T-cell (primary cell): Measurements from ENCODE around the gene ADAMTS14. TPM values are rescaled to one million over a fixed set of nuclear protein-coding genes. Genes with fewer than 3 reads are reported as not detected.
A peak's percentile ranks its signal among the peaks of the same experiment; 100 is the strongest.
"Not testable (repeated sequence)": the region's sequence is repeated elsewhere in the genome, so short reads cannot be mapped to it uniquely, and the experiment has no call there.

Experiments
- ATAC-seq, 4 experiments: fragments of 200-7000 bp in 3 of 4; fragments of 150-1000 bp in 1 of 4; cut with Tn5 transposase; replicated peaks in 1 of 4; 1 replicate in 3 of 4; 2 replicates in 1 of 4; pipeline ENCODE4 v1.10.0; 2021; ENCODE audit warnings: moderate library complexity in 3 of 4, mild to moderate bottlenecking in 2 of 4, moderate number of reproducible peaks in 1 of 4
- CTCF ChIA-PET, 2 donors: fragments of 300-600 bp; sonication (Branson Sonifier 250); formaldehyde crosslinking; loops; one replicate each; lab custom pipeline; 2022; ENCODE audit warnings: antibody characterized with exemption in 2 of 2; lab: Charles Lee
- POLR2A ChIA-PET, 2 donors: fragments of 300-600 bp; sonication (Branson Sonifier 250); formaldehyde crosslinking; loops; one replicate each; lab custom pipeline; 2022; ENCODE audit warnings: antibody characterized with exemption in 2 of 2; lab: Charles Lee
- DNase-seq, 35 experiments: peaks; one replicate each; pipeline versions ENCODE4 v3.0.0 to v3.0.0-alpha.2; 2013 to 2023
- H3K27ac ChIP-seq: one replicate; pipeline ENCODE4 v1.5.1; 2013; ENCODE audit warnings: low read length
- H3K27me3 ChIP-seq, 2 experiments: replicated peaks in 1 of 2; 1 replicate in 1 of 2; 2 replicates in 1 of 2; pipeline versions ENCODE4 v1.6.1 to v1.7.0; 2013; ENCODE audit warnings: low read length in 1 of 2, mixed read lengths in 1 of 2; ENCODE audit not compliant: control insufficient read depth in 2 of 2, insufficient read depth in 2 of 2; ENCODE audit errors: extremely low read depth in 1 of 2
- H3K36me3 ChIP-seq, 2 donors: 1 replicate in 1 of 2; 2 replicates in 1 of 2; pipeline versions ENCODE4 v1.6.1 to v1.7.0; 2013; ENCODE audit warnings: low read length in 1 of 2; ENCODE audit not compliant: control insufficient read depth in 2 of 2, insufficient read depth in 1 of 2; ENCODE audit errors: extremely low read depth in 1 of 2
- H3K4me1 ChIP-seq, 2 experiments: 1 replicate in 1 of 2; 2 replicates in 1 of 2; pipeline versions ENCODE4 v1.6.1 to v1.7.0; 2013; ENCODE audit warnings: low read length in 2 of 2, mixed read lengths in 1 of 2; ENCODE audit not compliant: insufficient read depth in 2 of 2, control insufficient read depth in 1 of 2; ENCODE audit errors: extremely low read depth in 1 of 2
- H3K4me3 ChIP-seq, 2 donors: 1 replicate in 1 of 2; 2 replicates in 1 of 2; pipeline versions ENCODE4 v1.5.1 to v1.7.0; 2013; ENCODE audit warnings: mild to moderate bottlenecking in 2 of 2, low read length in 1 of 2, moderate library complexity in 1 of 2; ENCODE audit not compliant: control insufficient read depth in 1 of 2; ENCODE audit errors: extremely low read depth in 1 of 2
- H3K9me3 ChIP-seq: 2 replicates; pipeline ENCODE4 v1.7.0; 2013
- H3K27ac Mint-ChIP-seq, 2 donors: one replicate each; pipeline ENCODE4 v1.8.0; 2020 to 2021; ENCODE audit warnings: mild to moderate bottlenecking in 2 of 2, mixed read lengths in 2 of 2
- H3K27me3 Mint-ChIP-seq, 2 donors: one replicate each; pipeline ENCODE4 v1.8.0; 2021 to 2022; ENCODE audit warnings: mixed read lengths in 2 of 2
- H3K36me3 Mint-ChIP-seq: one replicate; pipeline ENCODE4 v1.8.0; 2021; ENCODE audit warnings: mixed read lengths
- H3K4me1 Mint-ChIP-seq, 3 donors: one replicate each; pipeline ENCODE4 v1.8.0; 2020 to 2022; ENCODE audit warnings: mixed read lengths in 3 of 3, mild to moderate bottlenecking in 1 of 3
- H3K4me3 Mint-ChIP-seq, 3 donors: one replicate each; pipeline ENCODE4 v1.8.0; 2020 to 2022; ENCODE audit warnings: mild to moderate bottlenecking in 3 of 3, mixed read lengths in 3 of 3, moderate library complexity in 3 of 3
- H3K9me3 Mint-ChIP-seq, 3 donors: one replicate each; pipeline ENCODE4 v1.8.0; 2020 to 2022; ENCODE audit warnings: mixed read lengths in 3 of 3
- WGBS: methylation state at CpG from one replicate; pipeline ENCODE4 v1.1.5; 2013; ENCODE audit warnings: missing lambda C conversion rate; ENCODE audit not compliant: insufficient coverage; 5-methylcytosine and 5-hydroxymethylcytosine counted together
- total RNA-seq, 35 experiments: library from RNA in 6 of 35; stranded (reverse) in 6 of 35; fragments of 120-200 nt in 1 of 35; gene quantifications; one replicate each; pipeline versions ENCODE4 v1.2.1 to v1.2.4 and lab custom pipeline; 2013 to 2026

ADAMTS14 gene
- total RNA-seq, 5 donors from 2014 or later (not counting 1 experiment from before 2014, with no cell fraction given): 0.09 to 0.13 (median 0.10) TPM; not detected in 1

- no peak overlapping the region for H3K4me3 ChIP-seq
- ChIA-PET POLR2A (no interaction called here), CTCF (no interaction called here)
- no peaks in the 10 kb centered on the region for H3K9me3 ChIP-seq
- Mint-ChIP-seq H3K27ac (no peak overlapping the region), H3K4me3 (no peak overlapping the region), H3K4me1 (no peaks in the 10 kb centered on the region), H3K9me3 (peaks cover 0 to 9% (median 4%) of the 10 kb centered on the region in 3 donors), H3K27me3 (no peaks in the 10 kb centered on the region), H3K36me3 (no peaks in the 10 kb centered on the region)
- 91% methylated on average over 8 of the region's 8 CpGs for WGBS
- H3K4me1 ChIP-seq: no peaks in the 10 kb centered on the region
- H3K27me3 ChIP-seq: peaks cover 0 to 17% of the 10 kb centered on the region in 2 experiments
- DNase-seq: no peak
- no peak overlapping the region for H3K27ac ChIP-seq
- ATAC-seq: no peak
- H3K36me3 ChIP-seq: no peaks in the 10 kb centered on the region
Observed at GRCh38 chr10:70765794-70766594, 93.7 kb downstream of the ADAMTS14 start.

DNA sequence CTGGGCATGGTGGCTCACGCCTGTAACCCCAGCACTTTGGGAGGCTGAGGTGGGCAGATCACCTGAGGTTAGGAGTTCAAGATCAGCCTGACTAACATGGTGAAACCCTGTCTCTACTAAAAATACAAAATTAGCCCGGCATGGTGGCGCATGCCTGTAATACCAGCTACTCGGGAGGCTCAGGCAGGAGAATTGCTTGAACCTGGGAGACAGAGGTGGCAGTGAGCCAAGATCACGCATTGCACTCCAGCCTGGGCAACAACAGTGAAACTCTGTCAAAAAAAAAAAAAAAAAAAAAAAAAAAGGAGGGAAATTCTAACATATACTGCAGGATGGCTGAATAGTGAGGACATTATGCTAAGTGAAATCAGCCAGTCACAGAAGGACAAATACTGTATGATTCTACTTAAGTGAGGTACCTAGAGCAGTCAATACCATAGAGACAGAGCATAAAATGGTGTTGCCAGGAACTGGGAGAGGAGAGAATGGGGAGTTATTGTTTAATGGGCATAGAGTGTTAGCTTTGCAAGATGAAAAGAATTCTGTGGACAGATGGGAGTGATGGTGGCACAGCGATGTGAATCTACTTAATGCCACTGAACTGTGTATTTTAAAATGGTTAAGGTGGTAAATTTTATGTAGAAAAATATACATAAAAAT lies 95.8 kb downstream of the ADAMTS14 start:
- H3K36me3 Mint-ChIP-seq, H3K27ac ChIP-seq, CTCF ChIA-PET, H3K4me3 Mint-ChIP-seq, DNase-seq, H3K27ac Mint-ChIP-seq, H3K36me3 ChIP-seq, H3K27me3 Mint-ChIP-seq, H3K27me3 ChIP-seq, H3K9me3 Mint-ChIP-seq, H3K4me1 Mint-ChIP-seq, H3K4me1 ChIP-seq, H3K4me3 ChIP-seq, POLR2A ChIA-PET, H3K9me3 ChIP-seq, ATAC-seq: not testable (repeated sequence)
- no CpG with 5 or more reads among the region's 6 CpGs for WGBS

- no peaks in the 10 kb centered on the region for H3K36me3 Mint-ChIP-seq
- Histone ChIP-seq H3K9me3 (no peaks in the 10 kb centered on the region), H3K4me3 (no peak overlapping the region), H3K36me3 (no peaks in the 10 kb centered on the region), H3K4me1 (no peaks in the 10 kb centered on the region), H3K27ac (no peak overlapping the region), H3K27me3 (peaks cover 0 to 6% of the 10 kb centered on the region in 2 experiments)
- ATAC-seq (no peak), DNase-seq (no peak)
- no peak overlapping the region for H3K27ac Mint-ChIP-seq
- no peaks in the 10 kb centered on the region for H3K27me3 Mint-ChIP-seq
- H3K4me3 Mint-ChIP-seq: no peak overlapping the region
- ChIA-PET CTCF (no interaction called here), POLR2A (no interaction called here)
- H3K9me3 Mint-ChIP-seq: peaks cover 0 to 9% (median 4%) of the 10 kb centered on the region in 3 donors
- WGBS: 63% methylated on average over 3 of the region's 4 CpGs
- no peaks in the 10 kb centered on the region for H3K4me1 Mint-ChIP-seq
Observed at GRCh38 chr10:70769121-70769520, 96.8 kb downstream of the ADAMTS14 start.

- Mint-ChIP-seq H3K36me3 (no peaks in the 10 kb centered on the region), H3K4me1 (no peaks in the 10 kb centered on the region), H3K27me3 (no peaks in the 10 kb centered on the region), H3K4me3 (no peak overlapping the region), H3K9me3 (peaks cover 0 to 9% (median 4%) of the 10 kb centered on the region in 3 donors), H3K27ac (no peak overlapping the region)
- CTCF ChIA-PET: no interaction called here
- Histone ChIP-seq H3K27me3 (peaks cover 0 to 6% of the 10 kb centered on the region in 2 experiments), H3K27ac (no peak overlapping the region), H3K36me3 (no peaks in the 10 kb centered on the region), H3K4me1 (no peaks in the 10 kb centered on the region), H3K4me3 (no peak overlapping the region), H3K9me3 (no peaks in the 10 kb centered on the region)
- POLR2A ChIA-PET: interaction anchor here in 1 of 2 donors (0.7 kb wide), 1 partner anchor 301 kb away, joined by 3 read pairs; no protein-coding TSS in a partner anchor
- no CpG with 5 or more reads among the region's 2 CpGs for WGBS
- no peak for ATAC-seq
- no peak for DNase-seq
Observed at GRCh38 chr10:70770001-70770400, 97.7 kb downstream of the ADAMTS14 start.

DNA sequence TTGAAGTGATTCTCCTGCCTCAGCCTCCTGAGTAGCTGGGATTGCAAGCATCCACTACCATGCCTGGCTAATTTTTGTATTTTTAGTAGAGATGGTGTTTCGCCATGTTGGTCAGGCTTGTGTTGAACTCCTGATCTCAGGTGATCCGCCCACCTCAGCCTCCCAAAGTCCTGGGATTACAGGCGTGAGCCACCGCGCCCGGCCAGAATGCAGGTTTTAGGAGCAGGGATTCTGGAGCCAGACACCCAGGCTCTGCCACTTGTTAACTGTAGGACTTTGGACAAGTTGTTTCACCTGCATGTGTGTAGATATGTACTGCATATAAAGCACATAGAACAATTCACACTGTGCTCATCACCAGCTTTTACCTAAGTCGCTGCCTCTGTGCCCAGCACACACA lies 98.2 kb downstream of the ADAMTS14 start:
- H3K4me1 ChIP-seq, H3K27me3 ChIP-seq, ATAC-seq, H3K27ac Mint-ChIP-seq, H3K9me3 Mint-ChIP-seq, H3K4me3 ChIP-seq, H3K36me3 Mint-ChIP-seq, H3K9me3 ChIP-seq, DNase-seq, H3K27ac ChIP-seq, H3K36me3 ChIP-seq, H3K27me3 Mint-ChIP-seq, H3K4me3 Mint-ChIP-seq, CTCF ChIA-PET, H3K4me1 Mint-ChIP-seq: not testable (repeated sequence)
- WGBS: 88% methylated on average over 4 of the region's 7 CpGs
- POLR2A ChIA-PET: interaction anchor here in 1 of 2 donors (0.7 kb wide), 1 partner anchor 301 kb away, joined by 3 read pairs; no protein-coding TSS in a partner anchor

GRCh38 chr10:70771311-70772194 lies 99.2 kb downstream of the ADAMTS14 start:
- no peak overlapping the region for H3K27ac Mint-ChIP-seq
- H3K9me3 ChIP-seq: no peaks in the 10 kb centered on the region
- no peak overlapping the region for H3K4me3 ChIP-seq
- no peak for ATAC-seq
- no peaks in the 10 kb centered on the region for H3K27me3 Mint-ChIP-seq
- CTCF ChIA-PET: no interaction called here
- WGBS: 64% methylated on average over 3 of the region's 8 CpGs
- no peak overlapping the region for H3K27ac ChIP-seq
- no peaks in the 10 kb centered on the region for H3K9me3 Mint-ChIP-seq
- no peaks in the 10 kb centered on the region for H3K4me1 ChIP-seq
- no peaks in the 10 kb centered on the region for H3K4me1 Mint-ChIP-seq
- H3K27me3 ChIP-seq: no peaks in the 10 kb centered on the region
- POLR2A ChIA-PET: no interaction called here
- no peaks in the 10 kb centered on the region for H3K36me3 ChIP-seq
- H3K36me3 Mint-ChIP-seq: no peaks in the 10 kb centered on the region
- no peak overlapping the region for H3K4me3 Mint-ChIP-seq
- peak in 1 of 35 experiments; percentile 1 for DNase-seq
